HCT116 (cell line): Measurements from ENCODE around the gene GMPPA. TPM values are rescaled to one million over a fixed set of nuclear protein-coding genes. Genes with fewer than 3 reads are reported as not detected.

Source experiments
- ATAC-seq: fragments of 200-7000 bp; cut with Tn5 transposase; 2 replicates; pipeline ENCODE4 v1.9.1; 2020; ENCODE audit warnings: mild to moderate bottlenecking, moderate library complexity
- BruUV-seq: library from RNA; stranded (reverse); fragments of 400-500 nt; replicated peaks from 2 replicates; lab custom pipeline; 2021; lab: Mats Ljungman, UMichigan
- CTCF ChIA-PET: fragments of 300-600 bp; sonication (Branson Sonifier 250); formaldehyde crosslinking; loops from one replicate; lab custom pipeline; 2021; ENCODE audit warnings: antibody characterized with exemption; lab: Charles Lee
- POLR2A ChIA-PET: fragments of 300-600, 350-600 bp; sonication (Branson Sonifier 250); formaldehyde crosslinking; loops from one replicate; lab custom pipeline; 2021; ENCODE audit warnings: antibody characterized with exemption; lab: Charles Lee
- RAD21 ChIA-PET, 2 experiments: fragments of 300-600 bp; sonication (Branson Sonifier 250); formaldehyde crosslinking; loops; one replicate each; lab custom pipeline; 2023; ENCODE audit warnings: low total read pairs in 2 of 2; ENCODE audit not compliant: uncharacterized antibody in 2 of 2, unreplicated experiment in 2 of 2, low non-redundant PET in 1 of 2; lab: Charles Lee
- DNase-seq: peaks from one replicate; pipeline ENCODE4 v3.0.0-alpha.2; 2010; ENCODE audit warnings: low read depth, low spot score
- H2AFZ ChIP-seq: fragments of 200-600 bp; shearing (Covaris generic), sonication (generic); 2 replicates; pipeline ENCODE4 v1.6.1; 2017; ENCODE audit warnings: low read depth, mixed run types, mixed read lengths, antibody characterized with exemption, low read length; ENCODE audit not compliant: poor library complexity, severe bottlenecking
- H3K27ac ChIP-seq: 2 replicates; pipeline ENCODE4 v1.5.1; 2012; ENCODE audit warnings: low read depth, low read length
- H3K27me3 ChIP-seq: fragments of 200-600 bp; sonication (generic); 2 replicates; pipeline ENCODE4 v1.6.1; 2016; ENCODE audit warnings: mixed run types, low read length, mixed read lengths; ENCODE audit not compliant: insufficient read depth
- H3K36me3 ChIP-seq, 2 experiments: fragments of 200-500 bp in 1 of 2; fragments of 200-600 bp in 1 of 2; sonication (Bioruptor generic) in 1 of 2; sonication (generic) in 1 of 2; 2 replicates each; pipeline versions ENCODE4 v1.5.1 to v1.6.1; 2014 to 2016; ENCODE audit warnings: low read length in 2 of 2, inconsistent platforms in 1 of 2, mixed read lengths in 1 of 2, mixed run types in 1 of 2; ENCODE audit not compliant: insufficient read depth in 2 of 2, control insufficient read depth in 1 of 2
- H3K4me1 ChIP-seq, 2 experiments: fragments of 200-600 bp in 1 of 2; sonication (generic) in 1 of 2; 2 replicates each; pipeline versions ENCODE4 v1.5.1 to v1.6.1; 2012 to 2017; ENCODE audit warnings: low read length in 2 of 2, inconsistent platforms in 1 of 2, mild to moderate bottlenecking in 1 of 2, mixed read lengths in 1 of 2, mixed run types in 1 of 2, moderate library complexity in 1 of 2; ENCODE audit not compliant: insufficient read depth in 2 of 2, control insufficient read depth in 1 of 2
- H3K4me2 ChIP-seq: fragments of 200-600 bp; sonication (generic); 2 replicates; pipeline ENCODE4 v1.6.1; 2017; ENCODE audit warnings: mixed run types, low read length, mixed read lengths
- H3K4me3 ChIP-seq, 2 experiments: fragments of 200-600 bp in 1 of 2; sonication (generic) in 1 of 2; replicated peaks in 1 of 2; 2 replicates each; pipeline ENCODE4 v1.5.1; 2011 to 2016; ENCODE audit warnings: low read length in 2 of 2, control low read depth in 1 of 2, low read depth in 1 of 2, mild to moderate bottlenecking in 1 of 2, mixed read lengths in 1 of 2, mixed run types in 1 of 2
- H3K79me2 ChIP-seq: fragments of 200-600 bp; sonication (generic); 2 replicates; pipeline ENCODE4 v1.6.1; 2017; ENCODE audit warnings: mild to moderate bottlenecking, mixed run types, low read length, moderate library complexity, mixed read lengths; ENCODE audit not compliant: insufficient read depth
- H3K9ac ChIP-seq: fragments of 200-600 bp; sonication (generic); 2 replicates; pipeline ENCODE4 v1.6.1; 2016; ENCODE audit warnings: low read length, mixed read lengths
- H3K9me2 ChIP-seq: fragments of 200-600 bp; sonication (generic), shearing (Covaris generic); 2 replicates; pipeline ENCODE4 v1.6.1; 2017; ENCODE audit warnings: mixed run types, mild to moderate bottlenecking, moderate library complexity; ENCODE audit not compliant: insufficient read depth
- H3K9me3 ChIP-seq, 2 experiments: fragments of 200-500 bp in 1 of 2; fragments of 200-600 bp in 1 of 2; sonication (Bioruptor generic) in 1 of 2; sonication (generic) in 1 of 2; 2 replicates each; pipeline ENCODE4 v1.6.1; 2014 to 2017; ENCODE audit warnings: low read length in 2 of 2, mixed read lengths in 2 of 2, inconsistent platforms in 1 of 2, low read depth in 1 of 2, mild to moderate bottlenecking in 1 of 2, mixed run types in 1 of 2, moderate library complexity in 1 of 2; ENCODE audit not compliant: control insufficient read depth in 1 of 2, insufficient read depth in 1 of 2
- H4K20me1 ChIP-seq: fragments of 200-600 bp; sonication (generic), shearing (Covaris generic); 2 replicates; pipeline ENCODE4 v1.6.1; 2017; ENCODE audit warnings: mixed run types, mild to moderate bottlenecking, moderate library complexity; ENCODE audit not compliant: insufficient read depth
- ATF3 ChIP-seq: IDR thresholded peaks from 2 replicates; pipeline ENCODE4 v1.6.1; 2012
- CBX3 ChIP-seq: IDR thresholded peaks from 2 replicates; pipeline ENCODE4 v1.6.1; 2012; ENCODE audit warnings: low read depth
- CEBPB ChIP-seq: IDR thresholded peaks from 2 replicates; pipeline ENCODE4 v1.6.1; 2012; ENCODE audit warnings: low read depth
- ELF1 ChIP-seq: IDR thresholded peaks from 2 replicates; pipeline ENCODE4 v1.6.1; 2012; ENCODE audit warnings: low read depth, borderline replicate concordance
- EZH2phosphoT487 ChIP-seq: fragments of 200-600 bp; IDR thresholded peaks from 2 replicates; pipeline ENCODE4 v1.6.1; 2018; ENCODE audit warnings: antibody characterized with exemption, borderline replicate concordance
- FOSL1 ChIP-seq: IDR thresholded peaks from 2 replicates; pipeline ENCODE4 v1.6.1; 2012; ENCODE audit warnings: low read depth
- MAX ChIP-seq: IDR thresholded peaks from 2 replicates; pipeline ENCODE4 v1.6.1; 2012
- POLR2A ChIP-seq: IDR thresholded peaks from 2 replicates; pipeline ENCODE4 v1.7.0; 2011; ENCODE audit warnings: borderline replicate concordance; ENCODE audit not compliant: insufficient read depth, insufficient read length; ENCODE audit errors: extremely low read depth
- RAD21 ChIP-seq: IDR thresholded peaks from 2 replicates; pipeline ENCODE4 v1.6.1; 2012; ENCODE audit warnings: low read depth, mild to moderate bottlenecking
- SIN3A ChIP-seq: IDR thresholded peaks from 2 replicates; pipeline ENCODE4 v1.6.1; 2012; ENCODE audit warnings: low read depth
- SP1 ChIP-seq: IDR thresholded peaks from 2 replicates; pipeline ENCODE4 v1.6.1; 2012; ENCODE audit warnings: low read depth
- SRF ChIP-seq: IDR thresholded peaks from 2 replicates; pipeline ENCODE4 v1.6.1; 2012; ENCODE audit warnings: low read depth
- TCF7L2 ChIP-seq: IDR thresholded peaks from 2 replicates; pipeline ENCODE4 v1.7.0; 2011; ENCODE audit warnings: borderline replicate concordance, inconsistent platforms; ENCODE audit not compliant: insufficient read depth, insufficient read length; ENCODE audit errors: extremely low read depth
- YY1 ChIP-seq: IDR thresholded peaks from 2 replicates; pipeline ENCODE4 v1.6.1; 2011; ENCODE audit warnings: low read length, low read depth, moderate library complexity, mild to moderate bottlenecking; ENCODE audit not compliant: insufficient replicate concordance; ENCODE audit errors: extremely low read depth
- ZFX ChIP-seq: fragments of 450-650 bp; IDR thresholded peaks from 2 replicates; pipeline ENCODE4 v1.6.1; 2017
- intact Hi-C: fragments of 100-400 bp; cut with micrococcal nuclease; formaldehyde crosslinking; loops from 2 replicates; pipeline ENCODE4 v1.10.0; 2022
- total RNA-seq: library from RNA; stranded (reverse); gene quantifications from one replicate; pipeline ENCODE4 v1.2.1, GENCODE V29; 2021; ENCODE audit not compliant: unreplicated experiment

Gene GMPPA
- total RNA-seq, 1 experiment from 2014 or later = 71.8 TPM

- intact Hi-C loops = no loop called here
- CTCF ChIA-PET = interaction anchor here (1.6 to 2.9 kb wide), 3 partner anchors 12 to 23 kb away, joined by 5 to 14 read pairs (median 11); partner anchors contain the start of gene GMPPA
- no peak overlapping the region for H2AFZ ChIP-seq
Observed at GRCh38 chr2:219517954-219518778, 19.5 kb downstream of the GMPPA start.

More at GRCh38 chr2:219517954-219518778, 19.5 kb downstream of the GMPPA start:
- no peaks in the 10 kb centered on the region for H3K79me2 ChIP-seq
- no peak for ATAC-seq
- H3K4me1 ChIP-seq = peaks cover 28 to 54% of the 10 kb centered on the region in 2 experiments
- H3K27me3 ChIP-seq = no peaks in the 10 kb centered on the region
- no peak for DNase-seq
- H3K36me3 ChIP-seq = no peaks in the 10 kb centered on the region
- no peak for TF ChIP-seq TCF7L2
- TF ChIP-seq POLR2A = no peak
- no peak for TF ChIP-seq MAX
- TF ChIP-seq ATF3 = no peak
- TF ChIP-seq FOSL1 = no peak
- no peak for TF ChIP-seq YY1
- TF ChIP-seq SRF = no peak
- no peak for TF ChIP-seq SIN3A
- no peak for TF ChIP-seq CBX3
- no peak for TF ChIP-seq SP1
- no peak for TF ChIP-seq EZH2phosphoT487
- no peak for TF ChIP-seq CEBPB
- TF ChIP-seq ELF1 = no peak
- TF ChIP-seq ZFX = no peak
- no peak for TF ChIP-seq RAD21
- H3K4me3 ChIP-seq = no peak overlapping the region
- no TSS peak for BruUV-seq
- H4K20me1 ChIP-seq = no peaks in the 10 kb centered on the region
- H3K4me2 ChIP-seq = no peak overlapping the region
- RAD21 ChIA-PET = no interaction called here
- no peak overlapping the region for H3K9ac ChIP-seq
- H3K27ac ChIP-seq = no peak overlapping the region
- H3K9me2 ChIP-seq = no peaks in the 10 kb centered on the region
- H3K9me3 ChIP-seq = no peaks in the 10 kb centered on the region
- POLR2A ChIA-PET = no interaction called here
